Right cardiac atrium (tissue), 5 donors: ENCODE measurements around the gene ABI1. TPM values are rescaled to one million over a fixed set of nuclear protein-coding genes. Genes with fewer than 3 reads are reported as not detected.

Experiments used
- ATAC-seq, 2 donors: fragments of 200-7000 bp; cut with Tn5 transposase; one replicate each; pipeline versions ENCODE4 v1.8.0 to v1.9.1; 2020; ENCODE audit warnings: moderate library complexity in 2 of 2, mild to moderate bottlenecking in 1 of 2
- DNase-seq, 3 donors: peaks; one replicate each; pipeline ENCODE4 v3.0.0-alpha.2; 2020
- H3K27ac ChIP-seq: one replicate; pipeline ENCODE4 v1.5.1; 2013; ENCODE audit warnings: mild to moderate bottlenecking, low read length, control low read depth, moderate library complexity
- H3K27me3 ChIP-seq: one replicate; pipeline ENCODE4 v1.6.1; 2013; ENCODE audit not compliant: control insufficient read depth, insufficient read depth
- H3K4me1 ChIP-seq: one replicate; pipeline ENCODE4 v1.6.1; 2013; ENCODE audit warnings: low read length; ENCODE audit not compliant: control insufficient read depth, insufficient read depth
- H3K4me3 ChIP-seq: one replicate; pipeline ENCODE4 v1.5.1; 2013; ENCODE audit warnings: low read length, control low read depth
- H3K9me3 ChIP-seq: one replicate; pipeline ENCODE4 v1.6.1; 2013; ENCODE audit warnings: low read length; ENCODE audit not compliant: control insufficient read depth
- WGBS: extraction: QIAGEN DNeasy Blood & Tissue Kit; methylation state at CpG from one replicate; pipeline ENCODE4 v1.1.7; 2013; 5-methylcytosine and 5-hydroxymethylcytosine counted together
- intact Hi-C, 4 donors: fragments of 100-400 bp; cut with DNase I; formaldehyde crosslinking; loops; one replicate each; pipeline versions ENCODE4 v1.11.0 to v1.14.0; 2022 to 2023
- polyA plus RNA-seq: library from polyadenylated mRNA; stranded (reverse); fragments of 200-250 nt; gene quantifications from one replicate; pipeline ENCODE4 v1.2.3, GENCODE V29; 2013
- total RNA-seq, 4 donors: library from RNA; stranded (reverse); fragmentation: NEBNext Ultra II Directional; extraction: Animal tissue kit (Norgen Biotek cat#: 25700); gene quantifications; one replicate each; pipeline ENCODE4 v1.2.1, GENCODE V29; 2021
- donor health status: healthy with polysubstance abuse.
- donor health status: DM: no; HTN: yes; CAD: no.
- donor health status: DM: no; HTN: no; CAD: no.
- donor health status: DM: no; HTN: yes; CAD: no; lungs with severe emphysema.
- donor health status: DM: yes; HTN: yes; CAD: no.

The ABI1 gene
- total and polyA plus RNA-seq, 5 donors = 9.6 to 28.2 (median 26.3) TPM

DNA sequence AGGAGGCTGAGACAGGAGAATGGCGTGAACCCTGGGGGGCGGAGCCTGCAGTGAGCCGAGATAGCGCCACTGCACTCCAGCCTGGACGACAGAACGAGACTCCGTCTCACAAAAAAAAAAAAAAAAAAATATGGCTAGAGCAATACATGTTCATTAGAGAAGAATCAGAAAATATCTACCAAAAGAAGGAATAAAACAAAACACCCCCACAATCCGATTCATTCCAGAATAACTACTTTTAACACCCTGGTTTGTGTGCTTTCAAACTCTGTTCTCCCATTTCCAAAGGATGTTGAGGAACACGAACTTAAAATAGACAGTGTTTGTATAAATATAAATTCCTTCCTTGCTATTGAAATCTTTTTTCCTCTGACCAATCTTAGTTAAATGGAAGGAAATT is 156.8 kb downstream of the ABI1 start:
- ATAC-seq (no peak), DNase-seq (no peak)
- 81% methylated on average over 9 of the region's 9 CpGs for WGBS
- H3K9me3 ChIP-seq = no peaks in the 10 kb centered on the region
- intact Hi-C loops = no loop called here
- H3K27me3 ChIP-seq = no peaks in the 10 kb centered on the region
- H3K27ac ChIP-seq = no peak overlapping the region
- H3K4me3 ChIP-seq = no peak overlapping the region
- H3K4me1 ChIP-seq = no peaks in the 10 kb centered on the region

DNA sequence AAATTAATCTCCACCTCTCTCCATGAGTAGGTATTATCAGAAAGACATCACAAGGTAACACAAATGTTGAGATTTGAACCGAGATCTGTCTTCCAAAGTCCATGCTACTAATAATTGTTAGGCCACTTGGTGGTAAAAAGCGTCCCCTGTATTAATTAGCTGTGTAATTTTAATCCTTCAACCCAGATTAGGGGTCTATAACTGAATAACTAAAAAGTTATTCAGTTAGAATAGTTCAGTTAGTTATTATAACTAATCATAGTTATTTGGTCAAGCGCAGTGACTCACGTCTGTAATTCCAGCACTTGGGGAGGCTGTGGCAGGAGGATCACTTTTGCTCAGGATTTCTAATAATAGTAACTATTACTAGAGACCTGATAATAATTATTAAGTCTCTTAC is 157.7 kb downstream of the ABI1 start:
- H3K9me3 ChIP-seq = no peaks in the 10 kb centered on the region
- H3K27me3 ChIP-seq = no peaks in the 10 kb centered on the region
- H3K27ac ChIP-seq = no peak overlapping the region
- peaks cover 3% of the 10 kb centered on the region for H3K4me1 ChIP-seq
- intact Hi-C loops = no loop called here
- no peak for ATAC-seq
- 82% methylated on average over 4 of the region's 4 CpGs for WGBS
- no peak overlapping the region for H3K4me3 ChIP-seq
- no peak for DNase-seq

DNA sequence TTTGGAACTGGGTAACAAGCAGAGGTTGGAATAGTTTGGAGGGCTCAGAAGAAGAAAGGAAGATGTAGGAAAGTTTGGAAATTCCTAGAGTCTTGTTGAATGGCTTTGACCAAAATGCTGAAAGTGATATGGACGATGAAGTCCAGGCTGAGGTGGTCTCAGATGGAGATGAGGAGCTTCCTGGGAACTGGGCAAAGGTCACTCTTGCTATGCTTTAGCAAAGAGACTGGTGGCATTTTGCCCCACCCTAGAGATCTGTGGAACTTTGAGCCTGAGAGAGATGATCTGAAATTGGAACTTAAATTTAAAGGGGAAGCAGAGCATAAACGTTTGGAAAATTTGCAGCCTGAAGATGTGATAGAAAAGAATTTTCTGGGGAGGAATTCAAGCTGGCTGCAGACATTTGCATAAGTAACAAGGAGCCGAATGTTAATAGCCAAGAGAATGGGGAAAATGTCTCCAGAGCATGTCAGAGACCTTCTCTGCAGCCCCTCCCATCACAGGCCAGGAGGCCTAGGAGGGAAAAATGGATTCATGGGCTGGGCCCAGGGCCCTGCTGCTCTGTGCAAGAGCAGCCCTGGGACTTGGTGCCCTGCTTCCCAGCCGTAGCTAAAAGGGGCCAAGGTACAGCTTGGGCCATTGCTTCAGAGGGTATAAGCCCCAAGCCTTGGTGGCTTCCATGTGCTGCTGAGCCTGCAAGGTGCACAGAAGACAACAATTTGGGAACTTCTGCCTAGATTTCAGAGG is 159.7 kb downstream of the ABI1 start:
- DNase-seq (no peak), ATAC-seq (no peak)
- H3K4me3 ChIP-seq = no peak overlapping the region
- peaks cover 6% of the 10 kb centered on the region for H3K4me1 ChIP-seq
- H3K9me3 ChIP-seq = no peaks in the 10 kb centered on the region
- H3K27me3 ChIP-seq = no peaks in the 10 kb centered on the region
- H3K27ac ChIP-seq = no peak overlapping the region
- intact Hi-C loops = no loop called here
- WGBS = 76% methylated on average over 4 of the region's 4 CpGs

DNA sequence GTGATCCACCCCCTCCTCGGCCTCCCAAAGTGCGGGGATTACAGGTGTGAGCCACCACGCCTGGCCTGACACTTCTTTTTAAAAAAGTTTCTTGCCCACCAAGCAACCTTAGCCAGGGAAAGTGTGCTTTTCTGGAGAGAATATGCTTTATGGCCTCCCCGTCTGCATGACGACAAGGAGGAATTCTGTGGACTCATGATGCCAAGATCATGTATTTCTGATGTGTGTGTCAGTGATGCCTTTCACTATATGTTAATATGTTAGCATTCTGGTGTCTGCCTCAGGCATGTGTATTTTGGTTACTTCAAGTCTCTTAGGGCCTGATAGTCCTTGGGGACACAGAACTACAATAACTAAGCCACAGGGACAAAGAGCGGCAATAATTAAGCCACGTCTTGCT is 161.1 kb downstream of the ABI1 start:
- Histone ChIP-seq H3K4me1 (peaks cover 6% of the 10 kb centered on the region), H3K27me3 (no peaks in the 10 kb centered on the region), H3K9me3 (no peaks in the 10 kb centered on the region), H3K27ac (no peak overlapping the region), H3K4me3 (no peak overlapping the region)
- 97% methylated on average over 7 of the region's 7 CpGs for WGBS
- DNase-seq = no peak
- no peak for ATAC-seq
- intact Hi-C loops = no loop called here

DNA sequence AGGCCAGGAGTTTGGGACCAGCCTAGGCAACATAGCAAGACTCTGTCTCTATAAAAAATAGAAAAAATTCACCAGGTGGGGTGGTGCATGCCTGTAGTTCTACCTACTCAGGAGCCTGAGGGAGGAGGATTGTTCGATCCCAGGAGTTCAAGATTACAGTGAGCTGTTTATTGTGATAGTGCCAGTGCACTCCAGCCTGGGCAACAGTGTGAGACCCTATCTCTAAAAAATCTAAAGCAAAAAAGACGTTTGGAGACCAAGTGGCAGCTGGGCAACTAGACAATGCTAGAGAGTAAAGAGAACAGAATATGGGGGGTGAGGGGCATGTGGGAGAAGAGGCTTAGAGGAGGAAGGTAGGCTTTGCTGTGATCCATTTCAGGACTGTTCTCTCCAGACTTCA is 161.8 kb downstream of the ABI1 start:
- no peak overlapping the region for H3K27ac ChIP-seq
- H3K27me3 ChIP-seq = no peaks in the 10 kb centered on the region
- H3K4me3 ChIP-seq = no peak overlapping the region
- DNase-seq (no peak), ATAC-seq (no peak)
- WGBS = 80% methylated on average over 2 of the region's 2 CpGs
- intact Hi-C loops = no loop called here
- H3K4me1 ChIP-seq = peaks cover 6% of the 10 kb centered on the region
- H3K9me3 ChIP-seq = no peaks in the 10 kb centered on the region

DNA sequence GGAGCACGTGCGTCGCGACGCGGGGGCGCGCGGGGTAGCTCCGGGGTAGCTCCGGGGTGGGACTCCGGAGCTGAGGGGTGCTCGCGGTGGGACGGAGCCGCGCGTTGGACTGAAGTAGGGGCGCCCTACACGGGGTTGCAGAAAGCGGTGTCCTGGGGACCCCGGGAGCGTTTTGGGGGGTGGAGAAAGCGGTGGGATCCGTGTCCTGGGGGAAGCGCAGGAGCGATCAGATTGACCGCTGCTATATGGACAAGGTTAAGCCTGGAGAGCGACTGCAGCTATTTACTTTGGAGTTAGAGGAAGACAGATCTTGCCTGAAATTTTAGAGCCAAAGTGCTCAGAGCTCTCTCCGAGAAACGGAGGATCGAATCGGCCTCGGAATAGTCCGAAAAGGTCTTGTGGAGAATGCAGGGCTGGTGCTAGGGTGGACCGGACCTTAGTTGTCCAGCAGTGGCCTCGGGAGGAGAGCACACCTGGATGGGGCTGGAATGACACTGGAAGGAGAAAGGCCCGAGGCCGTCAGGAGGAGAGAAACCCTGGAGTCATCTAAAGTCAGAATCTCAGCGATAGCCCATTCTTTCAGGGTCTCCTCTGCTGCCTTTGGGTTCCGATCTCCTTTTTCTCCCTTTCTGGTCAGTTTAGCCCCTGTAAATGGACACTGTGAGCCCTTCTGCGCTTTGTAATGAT is 162.7 kb downstream of the ABI1 start:
- no peaks in the 10 kb centered on the region for H3K27me3 ChIP-seq
- ATAC-seq = no peak
- H3K4me3 ChIP-seq = peak overlapping the region; percentile 50
- intact Hi-C loops = no loop called here
- no peak overlapping the region for H3K27ac ChIP-seq
- peaks cover 6% of the 10 kb centered on the region for H3K4me1 ChIP-seq
- 2% methylated on average over 42 of the region's 42 CpGs for WGBS
- DNase-seq = no peak
- no peaks in the 10 kb centered on the region for H3K9me3 ChIP-seq

DNA sequence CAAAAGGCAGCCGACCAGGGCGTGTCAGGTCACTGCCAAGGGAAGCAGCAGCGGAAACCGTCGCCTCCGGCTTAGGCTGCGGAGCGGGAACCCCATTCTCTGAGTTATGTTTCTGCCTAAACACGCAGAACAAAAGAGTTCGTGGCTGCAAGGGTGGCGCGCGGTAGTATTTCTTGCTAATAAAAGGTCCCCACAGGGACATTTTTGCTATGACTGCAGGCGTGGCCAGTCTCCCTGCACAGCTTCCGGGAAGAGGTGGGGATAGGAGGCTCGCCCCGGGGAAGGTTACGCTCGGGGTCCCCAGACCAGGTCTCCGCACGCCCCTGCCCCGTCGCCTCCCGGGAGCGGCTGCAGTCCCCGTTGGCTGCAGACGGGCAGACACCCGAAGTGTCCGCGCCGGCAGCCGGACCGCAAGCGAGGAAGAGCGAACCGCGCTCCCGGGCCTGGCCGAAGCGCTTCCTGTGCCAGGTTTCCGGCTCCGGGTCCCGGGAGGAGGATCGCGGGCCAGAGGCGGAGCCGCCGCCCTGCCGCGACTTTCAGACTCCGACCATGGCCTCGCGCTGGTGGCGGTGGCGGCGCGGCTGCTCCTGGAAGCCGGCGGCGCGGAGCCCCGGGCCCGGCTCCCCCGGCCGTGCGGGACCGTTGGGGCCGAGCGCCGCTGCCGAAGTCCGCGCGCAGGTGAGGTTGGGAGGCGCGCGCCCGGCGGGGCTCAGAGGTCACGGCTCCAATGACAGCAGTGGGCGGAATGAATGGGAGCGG is 163.4 kb downstream of the ABI1 start, which contains the start of gene PDSS1:
Gene PDSS1, plus strand, starts transcription at position 539 of the 759 bp plus-strand sequence. Its CDS starts 11 bp downstream, at position 550.
- peaks cover 6% of the 10 kb centered on the region for H3K4me1 ChIP-seq
- no peaks in the 10 kb centered on the region for H3K27me3 ChIP-seq
- WGBS = under 1% methylated on average over 82 of the region's 82 CpGs
- intact Hi-C loops = no loop called here
- peak; percentile 97 for ATAC-seq
- peak within 1 kb of the TSS; percentile 39 for H3K27ac ChIP-seq
- no peaks in the 10 kb centered on the region for H3K9me3 ChIP-seq
- peak; percentile 80 to 91 (median 91) for DNase-seq
- H3K4me3 ChIP-seq = peak within 1 kb of the TSS; percentile 50

DNA sequence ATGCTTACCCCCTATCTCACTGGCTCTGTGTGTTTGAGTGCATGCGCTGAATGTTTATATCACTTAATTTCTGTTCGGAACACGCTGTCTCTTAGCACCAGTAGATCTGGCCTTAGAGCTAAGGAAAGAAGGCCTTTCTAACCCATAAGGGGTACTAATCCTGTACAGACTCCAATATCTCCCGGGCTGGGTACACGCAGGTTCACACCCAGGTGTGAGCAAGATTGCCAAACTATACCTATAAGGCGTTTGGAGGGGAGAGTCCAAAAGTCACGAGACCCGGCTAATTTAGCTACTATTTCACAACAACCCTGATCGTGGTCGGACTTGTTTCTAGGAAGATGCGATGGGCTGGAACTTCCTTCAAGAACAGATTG is 164.0 kb downstream of the ABI1 start:
- DNase-seq (no peak), ATAC-seq (no peak)
- intact Hi-C loops = no loop called here
- H3K27me3 ChIP-seq = no peaks in the 10 kb centered on the region
- peaks cover 6% of the 10 kb centered on the region for H3K4me1 ChIP-seq
- 25% methylated on average over 11 of the region's 11 CpGs for WGBS
- peak overlapping the region; percentile 39 for H3K27ac ChIP-seq
- no peaks in the 10 kb centered on the region for H3K9me3 ChIP-seq
- peak overlapping the region; percentile 50 for H3K4me3 ChIP-seq

Other genes starting within 250 kb of the ABI1 start
- 1 to 10 TPM; 2.8 to 7.4 (median 4.7) TPM for gene PDSS1, start 163.3 kb downstream of the ABI1 start, total RNA-seq
- 6.4 TPM for gene PDSS1, start 163.3 kb downstream of the ABI1 start, polyA plus RNA-seq
- gene ANKRD26, start 239.5 kb upstream of the ABI1 start, total RNA-seq = 10 to 100 TPM in 2 of 4 donors, 1 to 10 TPM in 2; 8.7 to 13.6 (median 10.5) TPM
- gene ANKRD26, start 239.5 kb upstream of the ABI1 start, polyA plus RNA-seq = 6.7 TPM